GM15510 (cell line): ENCODE results near the gene PDIK1L.

Experiments used
- POLR2A ChIP-seq: IDR thresholded peaks from 3 replicates; pipeline ENCODE4 v1.6.1; 2011; ENCODE audit warnings: borderline replicate concordance; ENCODE audit not compliant: insufficient read length; ENCODE audit errors: extremely low read depth

PDIK1L gene

DNA sequence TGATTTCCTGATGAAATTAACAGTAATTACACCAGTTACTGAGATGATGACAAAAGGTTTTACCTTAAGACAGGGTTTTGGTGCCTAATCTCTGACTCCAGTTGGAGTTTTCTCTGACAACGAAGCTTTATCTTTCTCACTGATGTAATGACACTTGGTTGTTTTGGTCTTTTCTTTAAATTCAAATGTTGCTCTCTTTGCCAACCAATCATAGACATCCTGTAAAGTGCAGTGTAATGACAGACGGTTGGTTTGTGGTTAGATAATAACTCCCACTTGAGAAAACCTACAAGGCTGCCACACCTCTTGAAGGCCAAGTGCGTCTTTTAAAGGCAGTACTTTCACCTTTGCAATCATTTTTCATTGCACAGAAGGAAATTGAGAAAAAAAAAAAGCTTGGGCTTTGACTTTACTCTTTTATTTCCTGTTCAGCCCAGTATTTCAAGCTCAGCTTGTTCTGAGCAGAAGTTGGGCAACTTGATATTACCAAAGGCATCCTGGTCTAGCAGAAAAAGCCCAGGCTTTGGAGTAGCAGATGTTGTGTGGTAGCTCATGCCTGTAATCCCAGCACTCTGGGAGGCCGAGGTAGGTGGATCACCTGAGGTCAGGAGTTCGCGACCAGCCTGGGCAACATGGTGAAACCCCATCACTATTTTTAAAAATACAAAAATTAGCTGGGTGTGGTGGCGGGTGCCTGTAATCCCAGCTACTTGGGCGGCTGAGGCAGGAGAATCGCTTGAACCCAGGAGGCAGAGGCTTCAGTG is 14.9 kb downstream of the PDIK1L start:
- no peak for TF ChIP-seq POLR2A

DNA sequence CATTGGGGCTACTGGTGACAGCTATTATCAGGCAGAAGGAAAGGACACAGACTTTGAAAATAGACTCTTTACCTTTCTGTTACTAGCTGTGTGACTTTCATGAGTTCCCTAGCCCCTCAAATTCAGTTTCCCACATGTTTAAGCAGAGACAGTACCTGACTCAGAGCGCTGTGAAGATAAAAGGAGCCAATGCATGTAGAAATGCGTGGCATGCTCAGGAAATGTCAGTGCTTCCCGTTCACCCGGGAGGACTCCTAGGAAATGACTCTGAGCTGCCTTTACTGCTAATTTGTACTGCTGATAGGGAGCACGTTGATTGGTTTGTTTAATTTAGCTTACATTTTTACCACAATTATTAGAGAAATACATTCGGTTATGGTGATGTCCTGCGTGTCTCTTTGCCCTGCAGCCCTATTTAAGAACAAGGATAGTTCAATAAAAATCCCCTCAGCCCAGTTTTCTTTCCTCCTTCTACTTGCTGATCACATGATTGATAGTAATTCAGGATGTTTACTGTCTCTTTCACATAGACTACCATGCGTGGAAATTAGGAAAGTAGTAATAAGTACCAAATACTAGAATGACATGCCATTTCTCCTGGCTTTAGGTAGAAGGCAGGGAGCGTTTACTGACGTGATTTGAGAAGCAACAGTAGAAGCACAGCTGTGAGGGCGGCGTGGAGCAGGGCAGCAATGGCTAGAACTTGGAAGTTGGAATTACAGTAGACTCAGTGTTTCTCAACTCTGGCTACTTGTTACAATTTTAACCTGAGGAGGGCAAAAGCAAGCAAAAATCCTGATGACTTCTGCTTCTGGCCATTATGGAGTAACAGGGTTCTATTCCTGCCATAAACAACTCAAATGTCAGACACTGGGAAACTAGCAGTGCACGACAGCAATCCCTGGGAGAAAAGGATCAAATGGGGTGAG is 15.9 kb downstream of the PDIK1L start:
- no peak for TF ChIP-seq POLR2A

DNA sequence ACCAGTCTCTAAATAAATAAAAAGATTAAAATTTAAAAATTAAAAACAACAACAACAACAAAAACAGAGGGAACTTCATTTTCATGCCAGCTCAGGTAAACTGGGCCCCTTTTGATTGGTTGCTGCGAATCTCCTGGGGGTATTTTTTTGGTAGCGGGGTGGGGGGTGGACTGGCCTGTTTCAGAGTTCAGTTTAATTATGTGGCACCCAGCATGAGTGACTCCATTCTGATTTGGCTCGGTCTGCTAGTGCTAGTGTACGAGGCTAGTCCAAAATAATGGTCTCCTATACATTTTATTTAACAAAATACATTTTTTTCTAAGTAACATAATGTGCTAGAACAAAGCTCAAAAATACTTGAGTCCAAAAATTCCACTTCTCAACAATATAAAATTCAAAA is 18.2 kb downstream of the PDIK1L start:
- no peak for TF ChIP-seq POLR2A

DNA sequence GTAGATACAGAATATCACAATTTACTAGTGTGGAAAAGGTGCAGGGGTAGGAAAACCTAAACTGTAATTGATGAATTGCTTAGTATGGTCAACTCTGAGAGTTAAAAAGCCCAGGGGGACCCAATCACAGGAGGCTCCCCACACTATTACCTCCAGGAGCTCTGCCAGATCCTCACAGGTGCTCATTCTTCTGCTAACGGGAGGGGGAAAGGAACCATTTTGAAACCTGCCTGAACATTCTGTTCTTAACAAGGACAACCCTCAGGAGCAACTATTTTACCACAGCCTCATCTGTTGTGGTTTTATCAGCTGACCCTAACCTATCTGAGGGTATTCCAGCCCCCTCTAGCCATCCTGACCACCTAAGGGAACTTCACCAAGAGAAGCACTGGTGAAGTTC is 19.1 kb downstream of the PDIK1L start:
- TF ChIP-seq POLR2A = no peak

DNA sequence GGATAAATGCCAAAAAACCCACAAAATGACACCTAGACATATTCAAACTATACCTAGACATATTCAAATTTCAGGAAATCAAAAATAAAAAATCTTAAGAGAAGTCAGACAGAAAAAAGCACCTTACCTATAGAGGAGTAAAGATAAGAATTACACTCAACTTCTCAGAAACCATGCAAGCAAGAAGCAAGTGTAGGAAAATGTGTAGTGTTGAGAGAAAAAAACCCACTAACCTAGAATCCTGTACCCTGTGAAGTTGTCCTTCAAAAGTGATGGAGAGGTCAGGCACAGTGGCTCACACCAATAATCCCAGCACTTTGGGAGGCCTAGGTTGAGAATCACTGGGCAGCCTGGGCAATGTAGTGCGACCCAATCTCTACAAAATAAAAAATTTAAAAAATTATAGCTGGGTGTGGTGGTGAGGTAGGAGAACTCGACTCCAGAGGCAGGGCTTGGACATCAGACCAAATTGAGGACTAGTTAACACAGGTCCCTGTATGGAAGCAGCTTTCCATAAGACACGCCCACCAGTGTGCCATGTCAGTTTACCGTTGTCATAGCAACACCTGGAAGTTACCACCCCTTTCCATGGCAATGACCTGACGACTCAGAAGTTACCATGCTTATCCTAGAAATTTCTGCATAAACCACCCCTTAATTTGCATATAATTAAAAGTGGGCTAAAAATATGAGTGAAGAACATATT is 20.7 kb downstream of the PDIK1L start:
- no peak for TF ChIP-seq POLR2A

DNA sequence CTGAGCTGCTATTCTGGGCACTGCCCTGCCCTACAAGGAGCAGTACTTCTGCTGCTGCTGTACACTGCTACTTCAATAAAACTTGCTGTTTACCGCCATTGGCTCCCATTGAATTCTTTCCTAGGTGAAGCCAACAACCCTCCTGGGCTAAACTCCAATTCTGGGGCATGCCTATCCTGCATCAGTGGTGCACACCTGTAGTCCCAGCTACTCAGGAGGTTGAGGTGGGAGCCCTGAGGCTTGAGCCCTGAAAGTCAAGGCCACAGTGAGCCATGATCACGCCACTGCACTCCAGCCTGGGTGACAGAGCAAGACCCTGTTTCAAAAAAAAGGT is 21.2 kb downstream of the PDIK1L start:
- no peak for TF ChIP-seq POLR2A

DNA sequence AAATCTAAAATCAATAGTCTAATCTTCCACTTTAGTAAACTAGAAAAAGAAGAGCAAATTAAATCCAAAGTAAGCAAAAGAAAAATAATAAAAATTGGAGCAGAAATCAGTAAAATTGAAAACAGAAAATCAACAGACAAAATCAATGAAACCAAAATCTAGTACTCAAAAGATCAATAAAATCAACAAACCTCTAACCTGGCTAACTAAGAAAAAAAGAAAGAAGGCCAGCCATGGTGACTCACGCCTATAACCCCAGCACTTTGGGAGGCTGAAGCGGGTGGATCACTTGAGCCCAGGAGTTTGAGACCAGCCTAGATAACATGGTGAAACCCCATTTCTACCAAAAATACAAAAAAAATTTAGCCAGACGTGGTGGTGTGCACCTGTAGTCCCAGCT is 22.8 kb downstream of the PDIK1L start:
- TF ChIP-seq POLR2A = no peak

DNA sequence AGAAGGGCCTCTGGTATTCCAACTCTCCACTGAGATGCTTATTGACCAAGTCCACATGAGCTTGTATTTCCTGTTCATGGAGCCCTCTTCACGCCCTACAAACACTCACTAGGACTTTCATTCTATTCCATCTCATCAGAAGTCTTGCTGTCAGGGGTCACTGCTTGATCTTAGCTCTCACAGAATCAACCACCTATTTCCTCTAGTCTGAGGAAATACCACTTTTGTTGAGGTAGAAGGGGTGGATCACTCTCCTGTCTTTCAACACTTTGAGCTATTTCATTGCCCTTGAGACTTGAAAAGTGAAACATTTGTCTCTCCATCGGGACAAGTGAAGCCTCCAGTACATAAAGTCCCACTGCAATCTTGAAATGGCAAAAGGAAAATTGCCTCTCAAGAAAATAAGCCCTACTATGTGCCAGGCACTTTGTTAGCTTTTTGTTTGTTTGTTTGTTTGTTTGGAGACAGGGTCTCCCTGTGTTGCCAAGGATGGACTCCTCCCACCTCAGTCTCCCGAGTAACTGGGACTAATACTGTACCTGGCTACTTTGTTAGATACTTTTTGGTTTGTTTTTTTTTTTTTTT is 27.4 kb downstream of the PDIK1L start:
- TF ChIP-seq POLR2A = no peak

DNA sequence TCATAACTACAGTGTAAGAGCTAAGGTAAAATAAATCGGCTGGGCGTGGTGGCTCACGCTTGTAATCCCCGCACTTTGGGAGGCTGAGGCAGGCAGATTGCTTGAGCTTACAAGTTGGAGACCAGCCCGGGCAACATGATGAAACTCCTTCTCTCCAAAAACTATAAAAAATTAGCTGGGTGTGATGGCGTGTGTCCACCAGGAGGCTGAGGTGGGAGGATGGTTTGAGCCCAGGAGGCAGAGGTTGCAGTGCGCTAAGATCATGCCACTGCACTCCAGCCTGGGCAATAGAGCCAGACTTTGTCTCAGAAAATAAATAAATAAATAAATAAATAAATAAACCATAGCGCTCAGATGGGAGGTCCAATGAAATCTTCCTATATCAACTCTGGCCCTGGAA is 30.5 kb downstream of the PDIK1L start:
- TF ChIP-seq POLR2A = no peak

DNA sequence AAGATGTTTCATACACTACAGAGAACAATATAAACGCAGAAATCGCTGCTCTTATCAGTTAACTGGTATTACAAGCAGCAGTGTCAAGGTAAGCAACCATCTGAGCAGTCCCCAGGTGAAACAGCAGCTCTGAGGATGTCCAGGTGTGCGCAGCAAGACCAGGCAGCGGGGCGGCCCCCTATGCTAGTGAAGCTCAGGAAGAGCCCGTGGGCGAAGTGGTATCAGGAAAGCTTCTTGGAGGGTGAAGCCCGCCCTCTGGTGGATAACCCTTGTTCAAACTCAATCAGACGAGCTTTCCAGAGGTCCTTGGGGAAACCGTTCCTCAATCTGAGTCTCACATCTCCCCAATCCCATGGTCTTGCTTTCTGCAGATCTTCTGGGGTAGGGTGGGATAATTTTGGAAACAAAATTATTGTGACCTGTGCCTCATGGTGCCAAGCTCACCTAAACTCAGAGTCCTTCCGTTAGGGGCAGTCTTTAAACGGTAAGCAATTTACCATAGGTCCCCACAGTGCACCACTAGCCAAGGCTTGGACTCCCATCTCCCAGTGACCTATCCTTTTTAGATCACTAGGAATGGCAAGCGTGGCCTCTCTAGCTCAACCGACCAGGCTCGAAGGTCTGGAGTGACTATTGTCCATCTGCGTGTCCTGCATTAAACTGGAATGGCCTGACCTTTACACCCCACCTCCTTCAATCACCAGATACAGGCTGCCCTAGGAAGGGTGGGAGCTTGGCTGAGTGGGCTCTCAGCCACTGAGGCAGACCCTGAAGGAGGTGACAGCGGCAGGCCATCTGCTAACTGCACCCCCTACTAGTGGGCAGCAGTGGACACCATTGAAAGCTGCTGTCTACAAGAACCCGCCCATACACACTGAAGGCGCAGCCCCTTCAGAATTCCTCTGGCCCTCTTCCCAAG is 33.7 kb downstream of the PDIK1L start:
- TF ChIP-seq POLR2A = no peak

DNA sequence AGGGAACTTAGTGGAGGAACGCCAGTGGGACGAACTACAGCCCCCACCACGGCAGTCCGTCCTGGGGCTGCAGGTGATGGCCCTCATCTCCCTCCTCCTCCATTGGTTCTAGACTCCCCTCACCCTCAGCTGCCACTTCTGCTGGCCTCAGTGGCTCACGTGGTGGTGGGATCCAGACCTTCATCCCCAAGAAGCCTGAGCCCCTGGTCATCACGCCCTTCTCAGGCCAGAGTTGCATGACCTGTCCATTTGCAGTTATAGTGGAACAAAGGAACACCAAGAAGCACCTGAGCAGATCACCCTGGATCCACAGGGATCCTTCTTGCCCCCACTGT is 34.3 kb downstream of the PDIK1L start:
- no peak for TF ChIP-seq POLR2A

DNA sequence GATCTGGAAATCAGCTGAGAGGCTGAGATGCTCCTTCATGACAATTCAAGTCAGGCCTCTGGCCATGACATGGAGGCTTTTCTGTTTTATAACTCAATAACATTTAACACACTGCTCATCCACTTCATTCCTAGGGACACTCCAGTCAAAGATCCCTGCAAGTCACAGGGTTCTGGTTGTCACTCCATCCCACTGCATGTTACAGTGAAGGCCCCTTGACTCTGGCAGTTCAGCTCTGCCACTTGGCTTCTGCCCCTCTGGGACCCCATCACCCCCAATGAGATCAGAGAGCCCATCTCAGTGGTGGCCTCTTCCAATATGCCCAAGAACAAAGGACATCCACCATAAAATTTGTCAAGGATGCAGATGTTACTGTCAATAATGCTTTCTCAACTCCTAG is 37.3 kb downstream of the PDIK1L start:
- TF ChIP-seq POLR2A = no peak

DNA sequence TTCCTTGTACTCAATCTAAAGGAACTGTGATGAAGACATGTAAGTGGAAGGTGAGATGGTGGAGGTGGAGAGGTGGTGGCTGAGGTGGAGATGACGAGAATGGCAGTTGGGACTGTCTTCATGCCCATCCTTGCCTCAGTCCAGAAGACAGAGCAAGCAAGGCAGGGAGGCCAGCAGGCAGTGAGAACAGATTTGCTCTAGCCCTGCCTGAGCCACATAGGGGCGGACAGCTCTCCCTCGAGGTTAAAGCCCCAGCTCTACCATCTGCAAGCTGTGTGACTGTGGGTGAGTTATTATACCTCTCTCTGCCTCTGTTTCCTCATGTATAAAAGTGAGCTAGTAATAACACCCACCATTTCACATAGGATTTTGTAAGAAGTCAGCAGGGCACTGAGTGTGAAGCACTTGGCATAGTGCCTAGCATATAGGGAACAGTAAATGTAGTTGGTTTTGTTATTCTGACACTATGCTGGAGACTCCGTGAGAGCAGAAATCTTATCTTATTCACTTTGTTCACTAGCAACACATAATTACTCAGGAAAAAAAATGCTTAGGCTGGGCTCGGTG is 42.4 kb downstream of the PDIK1L start:
- TF ChIP-seq POLR2A = no peak

DNA sequence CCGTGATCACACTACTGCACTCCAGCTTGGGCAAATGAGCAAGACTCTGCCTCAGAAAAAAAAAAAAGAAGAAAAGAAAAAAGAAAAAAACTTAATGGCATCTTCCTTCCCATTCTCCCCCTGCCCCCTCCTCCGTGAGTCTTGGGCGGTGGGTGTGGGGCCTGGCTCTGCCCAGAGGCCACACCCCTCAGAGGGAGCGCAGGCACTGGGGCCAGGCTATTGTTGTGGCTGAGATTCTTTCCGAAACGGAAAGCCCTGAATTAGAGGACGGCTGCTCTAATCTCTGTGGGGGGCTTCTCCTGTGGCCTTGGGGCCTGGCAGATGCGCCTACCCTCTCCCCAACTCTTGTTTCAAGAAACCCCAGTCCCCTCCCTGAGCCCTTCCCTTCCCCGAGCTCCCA is 43.1 kb downstream of the PDIK1L start:
- TF ChIP-seq POLR2A = no peak
